Stimulated activated CD8-positive, alpha-beta memory T cell treated with anti-CD3 and anti-CD28 coated beads, Interleukin-4, amount 100 ng/mL, for 4 hours (primary cell): ENCODE results near the gene MS4A18.
"Not testable (repeated sequence)": the region's sequence is repeated elsewhere in the genome, so short reads cannot be mapped to it uniquely, and the experiment has no call there.

Source experiments
- DNase-seq, 2 donors: peaks; one replicate each; pipeline ENCODE4 v3.0.0-alpha.2; 2020; ENCODE audit warnings: low read depth in 2 of 2, low spot score in 1 of 2

Gene MS4A18

DNA sequence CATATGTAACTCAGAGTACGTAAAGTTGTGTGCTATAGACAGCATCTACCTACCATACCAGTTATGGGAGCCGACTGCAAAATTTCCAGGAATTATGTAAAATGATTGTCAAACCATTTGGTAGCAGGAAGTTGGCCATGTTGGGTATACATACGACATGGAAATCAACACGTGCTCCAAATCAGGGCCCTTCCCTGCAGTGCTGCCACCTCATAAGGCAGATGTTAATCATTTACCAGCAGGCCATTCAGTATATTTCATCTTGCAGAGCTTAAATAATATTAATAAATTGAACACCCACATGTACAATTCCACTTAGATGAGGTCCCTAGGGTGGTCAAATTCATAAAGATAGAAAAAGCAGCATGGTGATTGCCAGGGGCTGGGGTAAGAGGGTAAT lies 9.8 kb downstream of the MS4A18 start:
- no peak for DNase-seq

DNA sequence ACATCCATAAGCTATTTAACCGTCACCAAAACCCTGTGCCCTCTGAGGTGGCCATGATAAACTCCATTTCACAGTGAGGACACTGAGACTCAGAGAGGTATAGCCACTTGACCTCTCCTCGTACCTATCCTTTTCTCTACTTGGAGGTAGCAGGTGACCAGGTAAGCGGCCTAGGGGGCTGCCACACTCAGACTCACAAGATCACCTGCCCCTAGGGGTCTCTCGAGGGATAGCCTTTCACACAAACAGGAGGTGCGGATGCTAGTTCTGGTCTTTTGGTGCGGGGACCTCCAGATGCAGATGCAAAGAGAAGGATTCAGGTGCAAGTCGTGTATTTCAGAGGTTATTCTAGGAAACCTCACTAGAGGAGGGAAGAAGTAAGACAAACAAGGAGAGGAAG lies 14.6 kb downstream of the MS4A18 start:
- DNase-seq, result no peak

DNA sequence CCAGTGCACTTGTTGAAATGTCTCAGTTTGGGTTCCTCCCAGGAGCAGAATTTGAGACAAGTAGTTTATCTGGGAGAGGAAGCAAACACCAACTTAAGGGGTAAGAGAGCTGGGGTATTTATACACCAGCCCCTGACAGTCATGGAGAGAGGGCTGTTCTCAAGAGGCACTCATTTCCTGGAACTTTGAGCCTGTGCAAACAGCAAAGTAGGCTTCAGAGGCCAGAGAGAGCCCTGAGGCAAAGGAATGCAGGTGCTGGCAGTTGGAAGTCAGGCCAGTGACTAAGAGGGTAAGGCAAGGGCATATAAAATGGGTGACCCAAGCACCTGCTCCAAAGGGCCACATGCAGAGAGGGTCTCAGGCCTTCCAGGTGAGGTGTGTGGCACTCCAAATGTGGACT lies 16.1 kb downstream of the MS4A18 start:
- no peak for DNase-seq

DNA sequence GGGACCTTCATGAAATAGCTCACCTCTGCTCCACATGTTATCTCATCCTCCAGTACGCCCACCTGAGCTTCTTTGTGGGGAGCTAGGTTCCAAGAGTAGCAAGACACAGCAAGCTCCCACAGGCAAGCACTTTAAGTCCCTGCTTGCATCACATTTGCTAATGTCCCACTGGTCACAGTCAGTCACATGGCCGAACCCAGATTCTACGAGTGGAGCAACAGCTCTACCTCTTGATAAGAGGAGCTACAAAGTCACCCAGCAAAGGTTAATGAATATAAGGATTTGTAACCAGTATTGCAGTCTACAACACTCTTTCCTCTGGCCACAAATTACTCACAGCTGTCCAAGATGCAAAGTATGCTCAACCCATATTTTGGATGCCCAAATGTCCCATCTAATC lies 16.9 kb downstream of the MS4A18 start:
- DNase-seq, result no peak

DNA sequence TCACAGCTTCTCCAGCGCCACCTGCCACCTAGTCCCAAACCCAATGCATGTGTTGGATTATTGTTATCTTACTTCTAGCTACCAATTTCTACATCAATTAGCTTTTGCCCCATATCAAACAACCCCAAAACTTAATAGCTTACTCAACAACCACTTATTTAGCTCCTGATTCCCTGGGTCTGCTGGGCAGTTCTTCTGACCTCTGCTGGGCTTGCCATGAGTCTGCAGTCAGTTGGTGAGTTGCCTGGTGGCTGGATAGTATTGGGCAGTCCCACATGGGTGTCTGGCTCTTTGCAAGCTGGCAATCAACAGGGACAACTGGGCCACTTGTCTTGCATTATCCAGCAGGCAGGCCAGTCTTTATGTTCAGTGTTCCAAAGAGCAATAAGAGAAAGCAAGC lies 18.5 kb downstream of the MS4A18 start:
- DNase-seq, result no peak

DNA sequence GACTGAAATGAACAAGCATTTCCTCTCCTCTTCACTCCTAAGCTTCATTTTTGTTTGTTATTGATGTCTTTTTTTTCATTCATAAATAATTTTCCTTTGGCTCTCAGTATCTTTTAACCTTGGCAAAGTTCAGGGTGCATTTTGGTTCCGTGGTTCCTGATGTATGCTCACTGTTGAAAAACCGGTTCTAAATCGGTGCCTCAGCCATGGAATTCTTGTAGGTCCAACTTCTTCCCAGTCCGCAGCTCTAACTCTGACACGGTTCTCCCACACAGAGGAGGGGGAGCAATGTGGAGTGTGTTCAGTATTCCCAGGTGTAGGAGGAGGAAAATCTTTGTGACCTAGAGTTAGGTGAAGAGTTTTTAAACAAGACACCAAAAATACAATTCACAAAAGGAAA lies 19.6 kb downstream of the MS4A18 start:
- DNase-seq, result no peak

DNA sequence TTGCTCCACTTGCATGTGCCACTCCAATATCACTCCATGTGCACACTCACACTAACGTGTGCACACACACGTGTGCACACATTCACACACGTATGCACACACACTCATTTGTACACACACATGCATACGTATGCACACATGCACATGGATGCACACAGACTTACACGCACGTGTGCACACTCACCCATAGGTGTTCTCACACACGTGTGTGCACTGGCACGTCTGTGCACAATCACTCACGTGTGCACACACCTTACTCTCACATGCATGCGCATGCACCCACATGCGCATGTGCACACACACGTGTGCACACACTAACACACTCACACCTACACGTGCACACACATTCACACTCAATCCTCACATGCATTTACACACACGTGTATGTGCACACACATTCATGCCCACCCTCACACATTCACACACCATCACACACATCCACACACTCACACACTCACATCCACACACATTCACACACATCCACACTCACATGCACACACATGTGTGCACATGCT lies 22.9 kb downstream of the MS4A18 start:
- no peak for DNase-seq

DNA sequence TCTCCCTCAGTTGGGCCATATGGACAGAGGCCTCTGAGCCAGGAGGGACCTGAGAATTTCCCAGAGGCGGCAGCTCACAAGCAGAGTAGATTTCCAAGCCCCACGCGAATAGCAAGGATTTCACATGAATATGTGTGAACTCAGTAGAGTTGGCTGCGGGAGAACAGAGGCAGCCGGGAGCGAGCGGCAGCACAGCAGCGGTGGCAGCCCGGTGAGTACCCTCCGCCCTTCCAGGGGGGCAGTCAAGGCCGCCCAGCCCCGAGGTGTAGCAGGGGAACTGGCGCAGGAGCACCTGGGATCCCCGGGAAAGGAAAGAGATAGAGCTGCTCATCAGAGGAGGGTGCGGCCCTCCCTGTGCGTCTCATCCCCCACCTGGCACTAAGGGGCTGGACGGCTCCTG lies 23.7 kb downstream of the MS4A18 start:
- no peak for DNase-seq

DNA sequence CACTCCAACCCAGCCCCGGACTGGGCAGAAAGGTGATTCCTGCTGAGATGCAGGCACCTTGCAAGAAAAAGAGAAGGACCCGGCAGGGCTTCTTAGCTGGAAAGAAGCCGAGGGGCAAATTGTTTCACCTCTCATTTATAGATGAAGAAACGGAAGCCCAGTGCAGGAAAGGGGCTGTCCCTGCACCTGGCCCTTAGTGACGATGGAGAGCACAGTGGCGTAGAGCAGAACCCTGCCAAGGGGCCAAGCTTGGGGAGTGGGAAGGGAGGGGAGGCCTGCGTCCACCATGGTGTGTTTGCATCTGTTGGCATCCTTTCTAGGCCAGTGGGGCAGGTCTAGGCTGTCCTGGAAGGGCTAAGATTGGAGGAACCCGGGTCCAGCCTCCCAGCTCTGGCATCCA lies 24.3 kb downstream of the MS4A18 start:
- DNase-seq, result no peak

DNA sequence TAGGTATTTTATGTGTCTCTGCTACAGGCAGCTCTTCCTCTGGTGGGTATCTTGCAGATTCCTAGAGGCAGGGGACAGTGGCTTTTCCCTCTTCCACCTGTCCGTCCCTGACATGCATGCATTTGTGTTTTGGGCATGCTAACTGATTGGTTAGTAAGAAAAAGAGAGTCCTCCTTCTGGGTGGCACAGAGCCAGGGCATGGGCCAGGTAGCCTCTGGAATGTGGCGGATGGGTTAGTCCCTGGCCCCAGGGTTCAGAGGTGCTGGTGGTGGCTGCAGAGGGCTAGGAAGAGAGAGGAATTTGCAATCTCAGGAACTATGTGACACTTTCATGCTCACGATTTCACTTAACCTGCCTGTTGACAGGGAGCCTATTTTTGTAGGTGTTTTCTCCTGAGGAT lies 26.4 kb downstream of the MS4A18 start:
- no peak for DNase-seq

DNA sequence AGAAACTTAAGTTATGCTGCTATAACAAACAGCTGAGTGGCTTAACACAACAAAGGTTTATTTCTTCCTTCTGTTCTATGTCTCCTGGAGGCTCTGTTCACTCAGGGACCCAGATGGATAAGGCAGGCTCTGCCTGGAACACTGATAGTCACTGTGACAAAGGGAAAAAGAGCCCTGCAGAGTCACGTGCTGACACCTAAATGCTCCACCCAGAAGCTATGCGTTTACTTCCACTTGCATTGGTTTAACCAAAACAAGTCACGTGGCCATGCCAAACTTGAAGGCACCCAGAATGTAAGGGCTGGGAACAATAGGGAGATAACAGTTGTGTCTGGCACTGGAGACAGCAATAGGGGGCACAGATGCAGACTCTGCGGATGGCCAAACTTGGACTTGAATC lies 28.8 kb downstream of the MS4A18 start:
- DNase-seq, result no peak

DNA sequence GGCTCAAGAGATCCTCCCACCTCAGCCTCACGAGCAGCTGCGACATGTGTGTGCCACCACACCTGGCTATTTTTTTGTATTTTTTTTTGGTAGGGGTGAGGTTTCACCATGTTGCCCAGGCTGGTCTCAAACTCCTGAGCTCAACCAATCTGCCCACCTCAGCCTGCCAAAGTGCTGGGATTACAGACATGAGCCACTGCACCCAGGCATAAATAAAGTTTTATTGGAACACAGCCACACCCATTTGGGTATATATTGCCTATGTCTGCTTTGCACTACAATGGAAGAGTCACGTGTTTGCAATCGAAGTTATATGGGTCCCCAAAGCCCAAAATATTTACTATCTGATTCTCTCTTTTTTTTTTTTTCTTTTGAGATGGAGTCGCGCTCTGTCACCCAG lies 30.4 kb downstream of the MS4A18 start:
- no peak for DNase-seq

DNA sequence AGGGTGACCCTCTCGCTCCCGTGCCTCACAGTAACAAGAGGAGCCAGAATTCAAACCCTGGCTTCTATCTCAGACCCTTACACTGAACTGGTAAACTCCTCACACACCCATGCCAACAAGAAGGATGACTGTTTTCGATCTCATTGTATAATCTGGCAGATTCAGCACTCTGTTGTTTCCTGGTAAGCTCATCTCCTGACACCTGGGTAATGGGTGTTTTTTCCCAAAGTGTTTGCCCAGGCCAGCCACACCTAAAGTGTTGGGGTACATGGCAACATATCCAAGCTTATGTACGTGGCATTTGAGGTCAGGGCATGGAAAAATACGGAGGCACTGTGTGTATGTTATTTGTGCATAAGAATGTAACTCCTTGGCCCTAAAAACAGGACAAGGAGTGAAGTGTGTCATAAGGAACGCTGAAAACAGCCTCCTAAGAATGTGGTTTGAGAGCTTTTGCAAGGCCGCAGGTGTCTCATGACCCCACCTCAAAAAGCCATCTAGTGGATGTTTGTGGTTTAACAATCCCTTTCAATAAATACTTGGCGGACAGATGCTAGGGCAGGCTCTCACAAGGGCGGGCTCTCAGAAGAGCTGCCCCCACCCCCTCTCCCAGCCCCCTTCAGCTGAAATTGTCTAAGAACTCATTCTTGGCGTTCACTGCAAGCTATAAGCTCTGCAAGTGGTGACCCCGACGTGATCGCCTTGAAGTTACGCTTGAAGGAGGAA lies 31.9 kb downstream of the MS4A18 start, which contains the start of gene MS4A15:
Gene MS4A15 (plus strand): TSS at position 561 of the 726 bp plus-strand sequence. CDS start 6,867 bp downstream, outside the sequence.
- DNase-seq, result no peak

DNA sequence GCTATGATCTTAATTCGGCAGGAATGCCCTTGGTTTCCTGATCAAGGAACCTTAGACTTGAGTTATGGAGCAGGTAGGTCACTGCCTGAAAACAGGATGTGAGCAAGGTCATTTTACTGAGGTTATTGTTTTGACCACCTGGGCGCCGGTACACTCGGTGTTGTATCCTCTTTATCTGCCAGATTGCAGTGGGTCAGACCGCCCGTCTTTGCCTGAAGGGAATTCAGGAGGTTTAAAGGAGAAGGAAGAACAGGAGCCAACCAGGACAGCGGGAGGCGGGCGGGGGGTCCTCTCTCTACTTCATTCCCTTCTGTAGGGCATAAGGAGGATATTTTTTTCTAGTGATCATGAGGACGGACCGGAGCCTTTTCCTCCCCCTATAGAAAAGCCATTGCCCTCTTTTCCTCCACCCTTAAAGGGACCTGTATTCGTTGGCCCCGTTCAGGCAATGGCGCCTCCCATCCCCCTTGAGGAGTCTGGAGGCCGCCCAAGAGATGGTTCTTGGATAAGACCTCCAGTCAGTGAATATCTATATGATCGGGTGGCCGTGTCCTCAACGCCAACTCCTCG lies 32.8 kb downstream of the MS4A18 start:
- no peak for DNase-seq

DNA sequence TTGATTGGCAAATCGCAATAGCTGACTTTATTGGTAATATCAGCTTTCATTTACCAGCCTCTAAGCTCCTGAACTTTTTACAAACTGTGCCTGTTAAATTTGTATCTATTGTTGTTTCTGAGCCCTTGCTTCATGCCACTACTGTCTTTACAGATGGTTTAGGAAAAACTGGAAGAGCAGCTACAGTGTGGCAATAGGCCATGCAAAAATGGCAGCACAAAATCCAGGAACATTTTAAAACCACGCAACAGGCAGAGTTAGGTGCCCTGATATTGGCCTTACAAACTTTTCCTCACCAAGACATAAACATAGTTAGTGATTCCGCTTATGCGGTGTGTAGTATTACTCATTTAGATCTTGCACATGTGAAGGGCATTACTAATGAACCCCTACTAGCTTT lies 34.2 kb downstream of the MS4A18 start:
- not testable (repeated sequence) for DNase-seq

DNA sequence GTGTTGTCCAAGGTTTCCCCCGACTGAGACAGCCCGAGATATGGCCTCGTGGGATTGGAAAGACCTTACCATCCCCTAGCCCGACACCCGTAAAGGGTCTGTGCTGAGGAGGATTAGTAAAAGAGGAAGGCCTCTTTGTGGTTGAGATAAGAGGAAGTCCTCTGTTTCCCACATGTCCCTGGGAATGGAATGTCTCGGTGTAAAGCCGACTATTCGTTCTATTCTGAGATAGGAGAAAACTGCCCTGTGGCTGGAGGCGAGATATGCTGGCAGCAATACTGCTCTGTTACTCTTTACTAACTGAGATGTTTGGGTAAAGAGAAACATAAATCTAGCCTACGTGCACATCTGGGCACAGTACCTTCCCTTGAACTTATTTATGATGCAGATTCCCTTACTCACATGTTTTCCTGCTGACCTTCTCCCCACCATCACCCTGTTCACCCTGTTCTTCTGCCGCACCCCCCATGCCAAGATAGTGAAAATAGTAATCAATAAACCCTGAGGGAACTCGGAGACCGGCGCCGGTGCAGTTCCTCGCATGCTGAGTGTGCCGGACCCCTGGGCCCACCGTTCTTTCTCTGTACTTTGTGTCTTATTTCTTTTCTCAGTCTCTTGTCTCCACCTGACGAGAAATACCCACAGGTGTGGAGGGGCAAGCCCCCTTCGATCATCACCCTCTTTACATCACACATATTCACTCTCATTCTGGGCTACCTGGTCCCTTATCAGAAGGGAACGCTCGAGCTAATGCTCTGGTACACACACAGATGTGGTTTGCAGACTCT lies 35.1 kb downstream of the MS4A18 start:
- not testable (repeated sequence) for DNase-seq

DNA sequence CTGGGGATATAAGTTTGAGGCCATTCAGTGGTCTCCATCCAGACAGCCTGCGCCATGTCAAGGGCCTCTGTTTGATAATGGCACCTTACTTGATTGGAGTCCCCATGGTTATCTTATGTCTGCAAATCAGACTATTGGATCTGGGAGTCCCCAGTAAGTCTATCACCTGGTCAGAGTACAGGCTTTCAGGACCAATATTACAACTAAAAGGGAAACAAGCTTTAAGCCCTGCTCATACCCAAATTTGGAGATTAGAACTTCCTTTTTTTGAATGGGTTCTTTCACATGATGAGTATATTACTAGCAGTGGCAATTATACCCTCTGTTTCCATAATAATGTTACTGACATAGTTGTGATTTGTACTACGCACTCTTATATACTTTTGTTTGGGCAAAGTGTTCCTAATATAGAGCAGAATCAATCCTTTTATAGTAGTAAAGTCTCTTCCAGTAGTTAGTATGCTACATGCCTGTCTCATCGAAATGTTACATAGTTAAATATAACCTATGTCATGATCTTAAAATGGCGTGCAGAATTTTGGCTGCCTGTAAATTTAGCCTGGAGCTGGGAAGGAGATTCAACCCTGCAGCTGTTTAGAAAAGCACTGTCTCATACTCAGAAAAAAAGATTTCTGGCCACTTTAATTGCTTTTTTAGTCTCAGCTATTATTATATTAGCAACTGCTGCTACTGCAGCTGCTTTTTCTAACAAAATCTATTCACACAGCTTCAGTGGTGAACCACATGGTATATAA lies 37.1 kb downstream of the MS4A18 start:
- DNase-seq, result no peak

DNA sequence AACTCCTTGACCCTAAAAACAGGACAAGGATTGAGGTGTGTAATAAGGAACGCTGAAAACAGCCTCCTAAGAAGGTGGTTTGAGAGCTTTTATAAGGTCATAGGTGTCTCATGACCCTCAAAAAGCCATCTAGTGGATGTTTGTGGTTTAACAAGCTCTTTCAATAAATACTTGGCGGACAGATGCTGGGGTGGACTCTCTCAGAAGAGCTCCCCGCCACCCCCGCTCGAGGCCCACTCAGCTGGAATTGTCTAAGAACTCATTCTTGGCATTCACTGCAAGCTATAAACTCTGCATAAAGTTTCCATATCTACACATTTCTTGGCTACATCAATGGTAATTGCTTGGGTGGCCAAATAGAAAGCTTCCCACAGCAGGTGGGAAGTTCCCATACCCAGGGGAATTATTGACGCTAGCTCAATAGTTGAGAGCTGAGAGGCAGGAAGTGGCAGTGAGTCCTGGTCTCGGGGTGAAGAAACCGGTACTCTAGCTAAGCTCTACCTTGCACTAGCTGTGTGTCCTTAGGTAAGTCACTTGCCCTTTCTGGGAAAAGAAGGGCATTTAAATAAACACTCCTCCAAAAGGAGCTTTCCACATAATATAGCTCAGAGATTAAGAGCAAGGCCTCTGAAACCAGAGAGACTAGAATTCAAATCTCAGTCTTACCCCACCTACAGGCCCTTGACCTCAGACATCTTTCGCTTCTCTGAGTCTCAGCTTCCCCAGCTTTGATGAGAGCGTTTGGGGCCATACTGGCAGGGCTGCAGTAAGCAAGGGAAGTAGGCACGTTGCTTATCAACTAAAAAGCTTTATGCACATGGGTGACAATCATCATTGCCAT lies 38.6 kb downstream of the MS4A18 start:
- DNase-seq, result no peak

DNA sequence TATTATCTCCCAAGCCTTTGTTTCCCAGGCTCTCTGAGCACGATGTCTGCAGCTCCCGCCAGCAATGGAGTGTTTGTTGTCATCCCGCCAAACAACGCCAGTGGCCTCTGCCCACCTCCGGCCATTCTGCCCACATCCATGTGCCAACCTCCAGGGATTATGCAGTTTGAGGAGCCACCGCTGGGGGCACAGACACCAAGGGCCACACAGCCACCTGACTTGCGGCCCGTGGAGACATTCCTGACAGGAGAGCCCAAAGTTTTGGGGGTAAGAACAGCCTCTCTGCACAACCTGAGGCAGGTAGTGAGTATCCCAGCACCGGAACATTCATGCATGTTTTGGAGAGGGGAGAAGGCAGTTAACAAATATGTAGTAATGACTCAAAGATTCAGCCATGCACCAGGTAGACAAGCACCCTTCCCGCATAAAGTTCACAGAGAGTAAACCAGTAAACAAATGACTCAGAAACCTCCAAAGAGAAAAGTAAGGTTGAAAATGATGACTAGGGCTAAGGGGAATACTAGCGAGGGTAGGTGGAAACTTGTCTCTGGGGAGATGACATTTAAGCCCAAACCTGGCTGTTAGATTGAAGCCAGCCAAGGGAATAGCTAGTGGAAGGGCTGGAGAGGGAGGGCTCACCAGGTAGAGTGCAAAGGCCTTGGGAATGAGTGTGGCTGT lies 39.3 kb downstream of the MS4A18 start:
- DNase-seq, result no peak

DNA sequence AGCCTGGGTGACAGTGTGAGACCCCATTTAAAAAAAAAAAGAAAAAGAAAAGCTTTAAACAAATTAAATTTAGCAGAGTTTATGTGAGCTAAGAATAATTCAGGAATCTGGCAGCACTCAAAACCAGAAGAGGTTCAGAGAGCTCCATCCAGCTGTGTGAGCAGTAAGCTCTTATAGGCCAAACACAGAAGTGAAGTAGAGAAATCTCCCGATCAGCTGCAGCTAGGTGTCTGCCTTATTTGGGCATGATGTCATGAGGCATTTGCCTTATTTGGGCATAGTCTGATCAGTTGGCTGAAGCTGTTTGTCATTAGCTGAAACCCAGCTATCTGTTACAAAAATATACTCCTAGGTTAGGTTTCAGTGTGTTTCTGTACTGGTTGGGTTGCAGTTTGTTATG lies 40.4 kb downstream of the MS4A18 start:
- DNase-seq, result no peak
